Measurements from ENCODE around the gene CCNI2.

Gene CCNI2

DNA sequence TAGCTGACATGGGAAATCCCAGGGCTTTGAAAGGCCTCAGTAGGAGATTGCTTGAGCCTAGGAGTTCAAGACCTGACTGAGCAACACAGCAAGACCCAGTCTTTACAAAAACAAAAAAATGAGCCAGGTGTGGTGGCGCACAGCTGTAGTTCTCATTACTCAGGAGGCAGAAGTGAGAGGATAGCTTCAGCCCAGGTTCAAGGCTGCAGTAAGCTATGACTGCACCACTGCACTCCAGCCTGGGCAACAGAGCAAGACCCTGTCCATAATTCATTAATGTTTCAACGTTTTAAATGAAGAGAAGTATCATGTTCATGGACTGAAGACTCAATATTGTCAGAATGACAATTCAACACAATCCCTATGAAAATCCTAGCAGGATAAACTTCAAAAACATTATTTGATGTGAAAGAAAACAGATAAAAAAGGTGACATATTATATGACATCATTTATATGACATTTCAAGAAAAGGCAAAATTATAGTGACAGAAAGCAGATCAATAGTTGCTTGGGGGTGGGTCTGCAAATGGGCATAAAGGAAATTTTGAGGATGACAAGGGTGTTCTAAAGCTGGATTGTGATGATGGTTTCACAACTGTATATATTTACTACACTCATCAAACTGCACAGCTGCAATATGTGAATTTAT is 13.6 kb upstream of the CCNI2 start:
- no peaks in the 10 kb centered on the region for H3K27me3 ChIP-seq (ENCODE audit: control insufficient read depth in 1 of 2, insufficient read depth in 1 of 2, low read length in 2 of 2)
- H2BK5ac ChIP-seq (ENCODE audit: low read depth, low read length, poor library complexity, severe bottlenecking) = no peak overlapping the region
- no peak overlapping the region for H3K4me3 ChIP-seq (ENCODE audit: insufficient read depth in 1 of 2, low read depth in 1 of 2, low read length in 2 of 2)
- no peak overlapping the region for H3K4me2 ChIP-seq (ENCODE audit: low read length, poor library complexity, severe bottlenecking)
- H2BK15ac ChIP-seq (ENCODE audit: low read depth, poor library complexity, severe bottlenecking) = no peak overlapping the region
- H3K27ac ChIP-seq (ENCODE audit: low read length, poor library complexity, severe bottlenecking) = no peak overlapping the region
- DNase-seq = no peak
- no peak overlapping the region for H3K4ac ChIP-seq (ENCODE audit: low read depth in 1 of 2, low read length in 2 of 2)
- H4K8ac ChIP-seq (ENCODE audit: low read length) = no peak overlapping the region
- H3K18ac ChIP-seq (ENCODE audit: low read depth in 1 of 2, low read length in 2 of 2) = peak overlapping the region in 1 of 2 experiments; percentile 34
- no peak overlapping the region for H2AFZ ChIP-seq (ENCODE audit: low read depth, low read length)
- H4K91ac ChIP-seq (ENCODE audit: low read length) = no peak overlapping the region
- no peak overlapping the region for H2BK120ac ChIP-seq (ENCODE audit: low read depth, low read length)
- 100% methylated on average over 1 of the region's 2 CpGs for WGBS
- H2AK5ac ChIP-seq (ENCODE audit: low read length, severe bottlenecking) = no peak overlapping the region
- H3K23ac ChIP-seq (ENCODE audit: low read length in 2 of 2) = no peak overlapping the region
- H3K79me1 ChIP-seq (replicated peaks; ENCODE audit: low read length, poor library complexity, severe bottlenecking) = peaks cover 20% of the 10 kb centered on the region
- no peak overlapping the region for H3K14ac ChIP-seq (ENCODE audit: low read length in 2 of 2)
- peaks cover 3% of the 10 kb centered on the region for H3K4me1 ChIP-seq (ENCODE audit: control insufficient read depth, insufficient read depth, low read depth, low read length)
- H2BK12ac ChIP-seq (ENCODE audit: low read length in 2 of 2) = no peak overlapping the region
- no peak overlapping the region for H3K9ac ChIP-seq (ENCODE audit: low read length)
- peaks cover 14 to 16% of the 10 kb centered on the region in 2 experiments for H3K36me3 ChIP-seq (ENCODE audit: control insufficient read depth in 1 of 2, insufficient read depth in 2 of 2, low read depth in 1 of 2, low read length in 2 of 2)
- no peaks in the 10 kb centered on the region for H3K9me3 ChIP-seq (ENCODE audit: control insufficient read depth, low read length)

DNA sequence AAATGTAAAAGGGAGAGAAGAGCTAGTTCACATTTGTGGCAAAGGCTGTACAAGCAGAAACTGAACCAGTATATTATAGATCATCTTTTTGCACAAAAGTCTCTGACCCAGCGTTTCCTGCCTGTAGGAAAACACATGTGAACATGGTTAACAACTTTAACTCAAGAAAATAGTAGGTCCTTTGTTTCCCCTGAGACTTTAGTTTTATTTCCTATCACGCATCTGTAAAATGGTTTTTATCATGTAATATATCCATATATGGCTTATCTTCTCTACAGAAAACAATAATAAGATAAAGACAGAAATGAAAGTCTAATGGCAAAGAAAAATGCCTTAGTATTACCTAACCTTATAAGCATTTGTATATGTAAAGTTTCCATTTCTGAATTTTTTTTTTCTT is 12.5 kb upstream of the CCNI2 start:
- Histone ChIP-seq H3K23ac (ENCODE audit: low read length in 2 of 2) (no peak overlapping the region), H3K27ac (ENCODE audit: low read length, poor library complexity, severe bottlenecking) (no peak overlapping the region), H3K9me3 (ENCODE audit: control insufficient read depth, low read length) (no peaks in the 10 kb centered on the region), H2AK5ac (ENCODE audit: low read length, severe bottlenecking) (no peak overlapping the region), H2BK5ac (ENCODE audit: low read depth, low read length, poor library complexity, severe bottlenecking) (no peak overlapping the region), H3K4me1 (ENCODE audit: control insufficient read depth, insufficient read depth, low read depth, low read length) (peaks cover 3% of the 10 kb centered on the region), H3K18ac (ENCODE audit: low read depth in 1 of 2, low read length in 2 of 2) (no peak overlapping the region), H2BK15ac (ENCODE audit: low read depth, poor library complexity, severe bottlenecking) (no peak overlapping the region), H3K27me3 (ENCODE audit: control insufficient read depth in 1 of 2, insufficient read depth in 1 of 2, low read length in 2 of 2) (peaks cover 0 to 4% of the 10 kb centered on the region in 2 experiments), H2BK12ac (ENCODE audit: low read length in 2 of 2) (no peak overlapping the region), H3K36me3 (ENCODE audit: control insufficient read depth in 1 of 2, insufficient read depth in 2 of 2, low read depth in 1 of 2, low read length in 2 of 2) (peaks cover 14 to 16% of the 10 kb centered on the region in 2 experiments), H3K79me1 (replicated peaks; ENCODE audit: low read length, poor library complexity, severe bottlenecking) (peaks cover 18% of the 10 kb centered on the region), H4K8ac (ENCODE audit: low read length) (no peak overlapping the region), H3K4me2 (ENCODE audit: low read length, poor library complexity, severe bottlenecking) (no peak overlapping the region), H4K91ac (ENCODE audit: low read length) (no peak overlapping the region), H3K14ac (ENCODE audit: low read length in 2 of 2) (no peak overlapping the region), H3K4ac (ENCODE audit: low read depth in 1 of 2, low read length in 2 of 2) (no peak overlapping the region), H2AFZ (ENCODE audit: low read depth, low read length) (no peak overlapping the region), H3K9ac (ENCODE audit: low read length) (no peak overlapping the region), H2BK120ac (ENCODE audit: low read depth, low read length) (no peak overlapping the region), H3K4me3 (ENCODE audit: insufficient read depth in 1 of 2, low read depth in 1 of 2, low read length in 2 of 2) (no peak overlapping the region)
- WGBS = no CpG with 5 or more reads among the region's 2 CpGs
- DNase-seq = no peak

- Histone ChIP-seq H3K79me1 (replicated peaks; ENCODE audit: low read length, poor library complexity, severe bottlenecking) (peaks cover 11% of the 10 kb centered on the region), H3K9me3 (ENCODE audit: control insufficient read depth, low read length) (no peaks in the 10 kb centered on the region), H2BK12ac (ENCODE audit: low read length in 2 of 2) (peak within 1 kb of the TSS in 1 of 2 experiments; percentile 29), H3K14ac (ENCODE audit: low read length in 2 of 2) (peak within 1 kb of the TSS in 1 of 2 experiments; percentile 87), H2BK120ac (ENCODE audit: low read depth, low read length) (no peak within 1 kb of the TSS), H3K9ac (ENCODE audit: low read length) (peak within 1 kb of the TSS; percentile 77), H3K27me3 (ENCODE audit: control insufficient read depth in 1 of 2, insufficient read depth in 1 of 2, low read length in 2 of 2) (peaks cover 0 to 9% of the 10 kb centered on the region in 2 experiments), H2AK5ac (ENCODE audit: low read length, severe bottlenecking) (no peak within 1 kb of the TSS), H3K27ac (ENCODE audit: low read length, poor library complexity, severe bottlenecking) (no peak within 1 kb of the TSS), H2BK15ac (ENCODE audit: low read depth, poor library complexity, severe bottlenecking) (no peak within 1 kb of the TSS), H3K4me2 (ENCODE audit: low read length, poor library complexity, severe bottlenecking) (peak within 1 kb of the TSS; percentile 95), H3K36me3 (ENCODE audit: control insufficient read depth in 1 of 2, insufficient read depth in 2 of 2, low read depth in 1 of 2, low read length in 2 of 2) (peaks cover 6 to 14% of the 10 kb centered on the region in 2 experiments), H4K91ac (ENCODE audit: low read length) (peak within 1 kb of the TSS; percentile 68), H3K4me1 (ENCODE audit: control insufficient read depth, insufficient read depth, low read depth, low read length) (peaks cover 3% of the 10 kb centered on the region), H3K4ac (ENCODE audit: low read depth in 1 of 2, low read length in 2 of 2) (peak within 1 kb of the TSS in 1 of 2 experiments; percentile 81), H4K8ac (ENCODE audit: low read length) (peak within 1 kb of the TSS; percentile 88), H2AFZ (ENCODE audit: low read depth, low read length) (peak within 1 kb of the TSS; percentile 93), H3K4me3 (ENCODE audit: insufficient read depth in 1 of 2, low read depth in 1 of 2, low read length in 2 of 2) (peak within 1 kb of the TSS; percentile 82 to 99), H2BK5ac (ENCODE audit: low read depth, low read length, poor library complexity, severe bottlenecking) (no peak within 1 kb of the TSS), H3K18ac (ENCODE audit: low read depth in 1 of 2, low read length in 2 of 2) (peak within 1 kb of the TSS; percentile 79 to 83), H3K23ac (ENCODE audit: low read length in 2 of 2) (no peak within 1 kb of the TSS)
- WGBS = 1% methylated on average over 76 of the region's 81 CpGs
- DNase-seq = peak; percentile 95
These were observed 10.1 kb upstream of the CCNI2 start, which contains the start of gene KIF3A for GRCh38 chr5:132736853-132737833. Gene KIF3A, minus strand, starts transcription at chr5:132737546. Its CDS starts 127 bp downstream, at chr5:132737419.
